ENCODE measurements around the gene GMPR2.

GRCh38 chr14:24255931-24256711, 23.4 kb downstream of the GMPR2 start:
- TF ChIP-seq KDM1A (CRISPR knock-in tag; IDR thresholded peaks at IDR 0.05) = no peak
- no peak for TF ChIP-seq GABPA (IDR thresholded peaks at IDR 0.05; ENCODE audit: low read depth, low read length)
- no peak for TF ChIP-seq GABPA (CRISPR knock-in tag; IDR thresholded peaks at IDR 0.05; ENCODE audit: low read depth)
- TF ChIP-seq NFE2L1 (CRISPR knock-in tag; IDR thresholded peaks at IDR 0.05; ENCODE audit: borderline replicate concordance) = 0 out of 2 replicates have a peak, but pooled peaks have one; percentile 49
- no peak for TF ChIP-seq KLF12 (CRISPR knock-in tag; IDR thresholded peaks at IDR 0.05; ENCODE audit: borderline replicate concordance)
- no peak for TF ChIP-seq ZNF263 (CRISPR knock-in tag; IDR thresholded peaks at IDR 0.05)
- peak; percentile 77 for TF ChIP-seq ZNF619 (CRISPR knock-in tag; IDR thresholded peaks at IDR 0.05)
- TF ChIP-seq CTCF (CRISPR knock-in tag; IDR thresholded peaks at IDR 0.05) = no peak; the same call in 1 of the 2 replicates
- TF ChIP-seq POLR2A (IDR thresholded peaks at IDR 0.05; ENCODE audit: insufficient read depth in 1 of 2, low read depth in 2 of 2, low read length in 2 of 2) = no peak
- no peak for TF ChIP-seq TOE1 (CRISPR knock-in tag; IDR thresholded peaks at IDR 0.05)
- no peak for TF ChIP-seq ZNF850 (CRISPR knock-in tag; conservative IDR thresholded peaks at IDR 0.05)
- TF ChIP-seq NFIC (IDR thresholded peaks at IDR 0.05; ENCODE audit: low read length) = no peak
